ENCODE results near the gene ZNHIT2.
"Not testable (repeated sequence)": the region's sequence is repeated elsewhere in the genome, so short reads cannot be mapped to it uniquely, and the experiment has no call there.

Gene ZNHIT2

GRCh38 chr11:65117206-65118096, at the start of gene ZNHIT2:
Gene ZNHIT2 (minus strand): TSS chr11:65117701. CDS start chr11:65117653, 48 bp downstream.
- DNase-seq = peak; percentile 100

- DNase-seq = no peak
Measured at GRCh38 chr11:65166893-65167292, 49.4 kb upstream of the ZNHIT2 start.

- no peak for DNase-seq
Measured at GRCh38 chr11:65165410-65166317, 48.2 kb upstream of the ZNHIT2 start.

GRCh38 chr11:65163684-65164083, 46.2 kb upstream of the ZNHIT2 start:
- no peak for DNase-seq

GRCh38 chr11:65160643-65161042, 43.1 kb upstream of the ZNHIT2 start:
- no peak for DNase-seq

- DNase-seq = no peak
Measured at GRCh38 chr11:65159012-65159411, 41.5 kb upstream of the ZNHIT2 start.

- no peak for DNase-seq
Measured at GRCh38 chr11:65157336-65157735, 39.8 kb upstream of the ZNHIT2 start.

GRCh38 chr11:65156926-65157325, 39.4 kb upstream of the ZNHIT2 start:
- DNase-seq = no peak

- no peak for DNase-seq
Measured at GRCh38 chr11:65156256-65156655, 38.8 kb upstream of the ZNHIT2 start.

- DNase-seq = no peak
Measured at GRCh38 chr11:65152122-65152521, 34.6 kb upstream of the ZNHIT2 start.

GRCh38 chr11:65151331-65151899, 33.9 kb upstream of the ZNHIT2 start:
- DNase-seq = no peak

GRCh38 chr11:65150509-65151299, 33.2 kb upstream of the ZNHIT2 start:
- DNase-seq = peak; percentile 43 to 54

- not testable (repeated sequence) for DNase-seq
Measured at GRCh38 chr11:65150131-65150508, 32.6 kb upstream of the ZNHIT2 start.

- DNase-seq = no peak
Measured at GRCh38 chr11:65148657-65149056, 31.2 kb upstream of the ZNHIT2 start.

GRCh38 chr11:65147352-65148075, 30.0 kb upstream of the ZNHIT2 start:
- DNase-seq = no peak

GRCh38 chr11:65141896-65142494, 24.5 kb upstream of the ZNHIT2 start:
- no peak for DNase-seq

- no peak for DNase-seq
Measured at GRCh38 chr11:65136515-65137096, 19.1 kb upstream of the ZNHIT2 start.

- DNase-seq = no peak
Measured at GRCh38 chr11:65135633-65136145, 18.2 kb upstream of the ZNHIT2 start.

GRCh38 chr11:65134952-65135632, 17.6 kb upstream of the ZNHIT2 start:
- DNase-seq = peak; percentile 75 to 81
